Ishikawa (cell line): ENCODE results near the gene MGMT.

Experiments used
- CEBPB ChIP-seq: IDR thresholded peaks from 2 replicates; pipeline ENCODE4 v1.6.1; 2012
- CREB1 ChIP-seq: IDR thresholded peaks from 2 replicates; pipeline ENCODE4 v1.6.1; 2012; ENCODE audit warnings: low read depth
- EGR1 ChIP-seq: IDR thresholded peaks from 2 replicates; pipeline ENCODE4 v1.6.1; 2012
- EP300 ChIP-seq: IDR thresholded peaks from 2 replicates; pipeline ENCODE4 v1.6.1; 2012; ENCODE audit warnings: borderline replicate concordance
- FOXM1 ChIP-seq: IDR thresholded peaks from 2 replicates; pipeline ENCODE4 v1.6.1; 2012; ENCODE audit warnings: low read depth, borderline replicate concordance
- NFIC ChIP-seq: IDR thresholded peaks from 2 replicates; pipeline ENCODE4 v1.6.1; 2012
- RAD21 ChIP-seq: IDR thresholded peaks from 2 replicates; pipeline ENCODE4 v1.6.1; 2012; ENCODE audit warnings: low read depth
- TAF1 ChIP-seq: IDR thresholded peaks from 2 replicates; pipeline ENCODE4 v1.6.1; 2012; ENCODE audit warnings: low read depth, mild to moderate bottlenecking
- TCF12 ChIP-seq: IDR thresholded peaks from 2 replicates; pipeline ENCODE4 v1.6.1; 2012; ENCODE audit warnings: low read depth
- TEAD4 ChIP-seq: IDR thresholded peaks from 2 replicates; pipeline ENCODE4 v1.6.1; 2012
- USF1 ChIP-seq: IDR thresholded peaks from 2 replicates; pipeline ENCODE4 v1.6.1; 2012
- YY1 ChIP-seq: IDR thresholded peaks from 2 replicates; pipeline ENCODE4 v1.6.1; 2012; ENCODE audit warnings: low read depth
- ZBTB7A ChIP-seq: IDR thresholded peaks from 2 replicates; pipeline ENCODE4 v1.6.1; 2012; ENCODE audit warnings: low read depth
- TF ChIP-seq, protein P1 (sequence below): IDR thresholded peaks from 2 replicates; pipeline ENCODE4 v1.6.1; 2012; ENCODE audit warnings: low read depth, mild to moderate bottlenecking
- TF ChIP-seq, protein P2 (sequence below): IDR thresholded peaks from 2 replicates; pipeline ENCODE4 v1.6.1; 2012

MGMT gene

GRCh38 chr10:129641351-129641750, 174.3 kb downstream of the MGMT start:
- TF ChIP-seq NFIC (no peak), TCF12 (no peak), EP300 (no peak), YY1 (no peak), RAD21 (no peak), CREB1 (no peak), CEBPB (no peak), ZBTB7A (no peak), TAF1 (no peak), USF1 (no peak), TEAD4 (no peak), FOXM1 (no peak), EGR1 (no peak)
- TF ChIP-seq, protein P1, sequence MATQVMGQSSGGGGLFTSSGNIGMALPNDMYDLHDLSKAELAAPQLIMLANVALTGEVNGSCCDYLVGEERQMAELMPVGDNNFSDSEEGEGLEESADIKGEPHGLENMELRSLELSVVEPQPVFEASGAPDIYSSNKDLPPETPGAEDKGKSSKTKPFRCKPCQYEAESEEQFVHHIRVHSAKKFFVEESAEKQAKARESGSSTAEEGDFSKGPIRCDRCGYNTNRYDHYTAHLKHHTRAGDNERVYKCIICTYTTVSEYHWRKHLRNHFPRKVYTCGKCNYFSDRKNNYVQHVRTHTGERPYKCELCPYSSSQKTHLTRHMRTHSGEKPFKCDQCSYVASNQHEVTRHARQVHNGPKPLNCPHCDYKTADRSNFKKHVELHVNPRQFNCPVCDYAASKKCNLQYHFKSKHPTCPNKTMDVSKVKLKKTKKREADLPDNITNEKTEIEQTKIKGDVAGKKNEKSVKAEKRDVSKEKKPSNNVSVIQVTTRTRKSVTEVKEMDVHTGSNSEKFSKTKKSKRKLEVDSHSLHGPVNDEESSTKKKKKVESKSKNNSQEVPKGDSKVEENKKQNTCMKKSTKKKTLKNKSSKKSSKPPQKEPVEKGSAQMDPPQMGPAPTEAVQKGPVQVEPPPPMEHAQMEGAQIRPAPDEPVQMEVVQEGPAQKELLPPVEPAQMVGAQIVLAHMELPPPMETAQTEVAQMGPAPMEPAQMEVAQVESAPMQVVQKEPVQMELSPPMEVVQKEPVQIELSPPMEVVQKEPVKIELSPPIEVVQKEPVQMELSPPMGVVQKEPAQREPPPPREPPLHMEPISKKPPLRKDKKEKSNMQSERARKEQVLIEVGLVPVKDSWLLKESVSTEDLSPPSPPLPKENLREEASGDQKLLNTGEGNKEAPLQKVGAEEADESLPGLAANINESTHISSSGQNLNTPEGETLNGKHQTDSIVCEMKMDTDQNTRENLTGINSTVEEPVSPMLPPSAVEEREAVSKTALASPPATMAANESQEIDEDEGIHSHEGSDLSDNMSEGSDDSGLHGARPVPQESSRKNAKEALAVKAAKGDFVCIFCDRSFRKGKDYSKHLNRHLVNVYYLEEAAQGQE, result no peak
- TF ChIP-seq, protein P2, sequence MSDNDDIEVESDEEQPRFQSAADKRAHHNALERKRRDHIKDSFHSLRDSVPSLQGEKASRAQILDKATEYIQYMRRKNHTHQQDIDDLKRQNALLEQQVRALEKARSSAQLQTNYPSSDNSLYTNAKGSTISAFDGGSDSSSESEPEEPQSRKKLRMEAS, result no peak

DNA sequence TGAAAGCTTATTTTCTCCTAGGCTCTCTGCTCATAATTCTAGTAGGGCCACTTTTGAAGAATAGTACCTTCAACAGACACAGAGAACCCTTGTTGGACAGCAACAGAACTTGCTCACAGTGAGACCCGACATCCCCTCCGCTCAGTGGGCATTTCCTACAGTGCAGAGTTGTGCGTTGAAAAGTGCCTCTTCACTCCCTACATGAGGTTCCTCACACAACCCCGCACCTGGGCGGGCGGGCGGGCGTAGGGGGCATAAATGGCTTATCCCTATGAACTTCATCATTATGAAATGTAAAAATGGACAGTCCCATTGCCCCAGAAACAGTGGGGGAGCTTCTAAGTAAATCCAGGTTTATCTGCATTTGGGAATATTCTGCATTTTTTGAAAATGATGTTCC, 174.9 kb downstream of the MGMT start:
- TF ChIP-seq FOXM1 (no peak), CEBPB (no peak), TEAD4 (no peak), CREB1 (no peak), ZBTB7A (no peak), NFIC (no peak), USF1 (no peak), EP300 (no peak)
- TF ChIP-seq, protein P2, result no peak

- TF ChIP-seq, protein P2, result no peak
- no peak for TF ChIP-seq EGR1
- no peak for TF ChIP-seq TAF1
- no peak for TF ChIP-seq RAD21
- TF ChIP-seq CREB1, result no peak
- no peak for TF ChIP-seq CEBPB
- no peak for TF ChIP-seq USF1
- TF ChIP-seq, protein P1, result no peak
- TF ChIP-seq TEAD4, result no peak
- TF ChIP-seq FOXM1, result no peak
- TF ChIP-seq EP300, result no peak
- TF ChIP-seq TCF12, result no peak
- TF ChIP-seq NFIC, result no peak
- TF ChIP-seq ZBTB7A, result no peak
- TF ChIP-seq YY1, result no peak
Observed at GRCh38 chr10:129642427-129642826, 175.4 kb downstream of the MGMT start.

DNA sequence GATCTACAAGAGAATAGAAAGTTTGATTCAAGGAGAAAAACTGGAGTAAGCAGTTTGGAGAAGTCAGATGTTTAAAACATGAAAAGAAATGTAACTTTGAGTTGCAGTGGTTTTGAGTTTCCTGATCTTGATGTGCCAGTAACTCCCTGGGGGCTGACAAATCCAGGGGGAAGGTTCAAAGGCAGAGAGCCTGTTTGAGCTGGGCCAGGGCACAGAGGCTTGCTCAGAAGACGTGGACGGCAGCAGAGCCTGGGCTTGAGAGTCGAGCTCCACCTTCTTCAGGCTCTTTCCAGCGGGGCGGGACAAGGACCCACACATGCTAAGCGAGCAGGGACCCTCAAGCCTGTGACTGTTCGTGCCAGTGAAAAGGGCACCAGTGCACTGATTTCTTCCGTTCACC, 176.2 kb downstream of the MGMT start:
- TF ChIP-seq TAF1 (no peak), EP300 (no peak), CEBPB (no peak), TCF12 (no peak), FOXM1 (no peak), CREB1 (no peak), TEAD4 (no peak), ZBTB7A (no peak), USF1 (no peak), RAD21 (no peak), YY1 (no peak)
- TF ChIP-seq, protein P2, result no peak
- TF ChIP-seq, protein P1, result no peak
